HCT116 (cell line): Measurements from ENCODE around the gene BMP8B.

Experiments used
- POLR2A ChIP-seq: IDR thresholded peaks from 2 replicates; pipeline ENCODE4 v1.7.0; 2011; ENCODE audit warnings: borderline replicate concordance; ENCODE audit not compliant: insufficient read depth, insufficient read length; ENCODE audit errors: extremely low read depth
- TF ChIP-seq, protein P1 (sequence below): IDR thresholded peaks from 2 replicates; pipeline ENCODE4 v1.6.1; 2012

DNA sequence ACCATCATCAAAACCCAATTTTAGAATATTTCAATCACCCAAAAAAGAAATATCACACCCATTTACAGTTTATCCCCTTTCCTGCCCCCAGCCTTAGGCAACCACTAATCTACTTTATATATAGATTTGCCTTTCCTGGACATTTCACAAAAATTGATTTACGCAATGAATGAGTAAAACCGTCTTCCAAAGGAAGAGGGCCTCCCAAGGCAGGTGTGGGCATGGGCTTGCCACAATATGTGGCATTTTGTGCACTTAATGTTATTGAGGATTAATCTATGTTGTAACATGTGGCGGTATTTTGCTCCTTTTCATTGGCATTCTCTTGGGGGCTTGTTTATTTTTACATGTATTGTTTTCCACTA is 11.8 kb upstream of the BMP8B start:
- TF ChIP-seq, protein P1, sequence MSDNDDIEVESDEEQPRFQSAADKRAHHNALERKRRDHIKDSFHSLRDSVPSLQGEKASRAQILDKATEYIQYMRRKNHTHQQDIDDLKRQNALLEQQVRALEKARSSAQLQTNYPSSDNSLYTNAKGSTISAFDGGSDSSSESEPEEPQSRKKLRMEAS, result no peak
- TF ChIP-seq POLR2A, result no peak
